Kidney glomerular epithelial cell (primary cell): ENCODE measurements around the gene STXBP4.
"Not testable (repeated sequence)": the region's sequence is repeated elsewhere in the genome, so short reads cannot be mapped to it uniquely, and the experiment has no call there.

Experiments used
- DNase-seq: peaks from one replicate; lab custom pipeline; 2025; lab: John Stamatoyannopoulos, UW

The STXBP4 gene

GRCh38 chr17:55056526-55056925, 88.0 kb downstream of the STXBP4 start:
- DNase-seq, result no peak

GRCh38 chr17:55057184-55057583, 88.6 kb downstream of the STXBP4 start:
- no peak for DNase-seq

- no peak for DNase-seq
These were observed 91.2 kb downstream of the STXBP4 start for GRCh38 chr17:55059724-55060123.

GRCh38 chr17:55062921-55063320, 94.4 kb downstream of the STXBP4 start:
- DNase-seq, result peak; percentile 23

- no peak for DNase-seq
These were observed 95.6 kb downstream of the STXBP4 start for GRCh38 chr17:55063885-55064874.

GRCh38 chr17:55067697-55068439, 99.3 kb downstream of the STXBP4 start:
- peak; percentile 14 for DNase-seq

- no peak for DNase-seq
These were observed 100.6 kb downstream of the STXBP4 start for GRCh38 chr17:55068862-55069811.

GRCh38 chr17:55069983-55070529, 101.5 kb downstream of the STXBP4 start:
- DNase-seq, result no peak

- no peak for DNase-seq
These were observed 104.3 kb downstream of the STXBP4 start for GRCh38 chr17:55072898-55073297.

- not testable (repeated sequence) for DNase-seq
These were observed 104.9 kb downstream of the STXBP4 start for GRCh38 chr17:55073467-55073866.

- no peak for DNase-seq
These were observed 113.0 kb downstream of the STXBP4 start for GRCh38 chr17:55081559-55081958.

GRCh38 chr17:55086635-55087058, 118.1 kb downstream of the STXBP4 start:
- DNase-seq, result peak; percentile 85

GRCh38 chr17:55089256-55089655, 120.7 kb downstream of the STXBP4 start:
- no peak for DNase-seq

GRCh38 chr17:55090079-55090492, 121.5 kb downstream of the STXBP4 start:
- no peak for DNase-seq

GRCh38 chr17:55093353-55093752, 124.8 kb downstream of the STXBP4 start:
- DNase-seq, result no peak

GRCh38 chr17:55098765-55099164, 130.2 kb downstream of the STXBP4 start:
- no peak for DNase-seq

- no peak for DNase-seq
These were observed 142.0 kb downstream of the STXBP4 start for GRCh38 chr17:55110521-55110920.

- DNase-seq, result no peak
These were observed 145.7 kb downstream of the STXBP4 start for GRCh38 chr17:55114283-55114682.

- no peak for DNase-seq
These were observed 147.9 kb downstream of the STXBP4 start for GRCh38 chr17:55116440-55116914.

GRCh38 chr17:55117164-55117563, 148.6 kb downstream of the STXBP4 start:
- DNase-seq, result no peak

- no peak for DNase-seq
These were observed 152.1 kb downstream of the STXBP4 start for GRCh38 chr17:55120651-55121050.
